IMR-90 (cell line): Measurements from ENCODE around the gene ALPI. TPM values are rescaled to one million over a fixed set of nuclear protein-coding genes. Genes with fewer than 3 reads are reported as not detected.

Experiments used
- ATAC-seq: fragments of 200-7000 bp; cut with Tn5 transposase; 2 replicates; pipeline ENCODE4 v1.9.1; 2020; ENCODE audit warnings: low read depth, mild to moderate bottlenecking, moderate library complexity
- BruUV-seq: library from RNA; stranded (reverse); fragments of 400-500 nt; replicated peaks from 2 replicates; lab custom pipeline; 2021; lab: Mats Ljungman, UMichigan
- CTCF ChIA-PET: fragments of 300-600 bp; formaldehyde crosslinking; extraction: SDS; loops from one replicate; lab custom pipeline; 2021; ENCODE audit warnings: antibody characterized with exemption; lab: Yijun Ruan, JAX
- POLR2A ChIA-PET: fragments of 300-600 bp; sonication (Branson Sonifier 250); formaldehyde crosslinking; loops from one replicate; lab custom pipeline; 2022; ENCODE audit warnings: antibody characterized with exemption; ENCODE audit not compliant: unreplicated experiment; lab: Charles Lee
- DNase-seq: peaks from one replicate; pipeline ENCODE4 v3.0.0; 2013
- H2AFZ ChIP-seq: replicated peaks from 2 replicates; pipeline ENCODE3; 2013; ENCODE audit warnings: low read length, mild to moderate bottlenecking; ENCODE audit not compliant: poor library complexity
- H2AK5ac ChIP-seq: 2 replicates; pipeline ENCODE4 v1.6.1; 2013; ENCODE audit warnings: low read depth, low read length, inconsistent platforms
- H2AK9ac ChIP-seq: replicated peaks from 2 replicates; pipeline ENCODE3; 2013; ENCODE audit warnings: mild to moderate bottlenecking, low read depth, low read length, moderate library complexity; ENCODE audit not compliant: poor library complexity
- H2BK120ac ChIP-seq: 2 replicates; pipeline ENCODE4 v1.6.1; 2013; ENCODE audit warnings: low read depth, low read length, inconsistent platforms
- H2BK15ac ChIP-seq: 3 replicates; pipeline ENCODE4 v1.6.1; 2013; ENCODE audit warnings: low read depth, low read length, inconsistent platforms
- H2BK20ac ChIP-seq: 2 replicates; pipeline ENCODE4 v1.6.1; 2013; ENCODE audit warnings: low read depth, mild to moderate bottlenecking, inconsistent platforms, low read length, moderate library complexity
- H2BK5ac ChIP-seq: 2 replicates; pipeline ENCODE4 v1.6.1; 2013; ENCODE audit warnings: mild to moderate bottlenecking, low read depth, low read length, inconsistent platforms; ENCODE audit not compliant: poor library complexity, severe bottlenecking
- H3K14ac ChIP-seq: replicated peaks from 2 replicates; pipeline ENCODE4 v1.6.1; 2013; ENCODE audit warnings: low read depth, low read length, inconsistent platforms
- H3K18ac ChIP-seq: 2 replicates; pipeline ENCODE4 v1.6.1; 2013; ENCODE audit warnings: low read depth, low read length, control low read depth
- H3K23ac ChIP-seq: 2 replicates; pipeline ENCODE4 v1.6.1; 2013; ENCODE audit warnings: low read depth, low read length, inconsistent platforms
- H3K27ac ChIP-seq: 2 replicates; pipeline ENCODE4 v1.5.1; 2013; ENCODE audit warnings: mild to moderate bottlenecking, control low read depth, low read length; ENCODE audit not compliant: insufficient read depth
- H3K27me3 ChIP-seq: 2 replicates; pipeline ENCODE4 v1.6.1; 2013; ENCODE audit warnings: low read length; ENCODE audit not compliant: control insufficient read depth, insufficient read depth
- H3K36me3 ChIP-seq: 2 replicates; pipeline ENCODE4 v1.6.1; 2013; ENCODE audit warnings: low read length, mixed read lengths; ENCODE audit not compliant: control insufficient read depth, insufficient read depth
- H3K4ac ChIP-seq: 2 replicates; pipeline ENCODE4 v1.6.1; 2013; ENCODE audit warnings: low read depth, low read length, inconsistent platforms
- H3K4me1 ChIP-seq: 2 replicates; pipeline ENCODE4 v1.6.1; 2013; ENCODE audit warnings: low read length, mixed read lengths; ENCODE audit not compliant: control insufficient read depth, insufficient read depth
- H3K4me2 ChIP-seq: 2 replicates; pipeline ENCODE4 v1.6.1; 2013; ENCODE audit warnings: low read depth, mild to moderate bottlenecking, control low read depth, low read length, moderate library complexity
- H3K4me3 ChIP-seq: 2 replicates; pipeline ENCODE4 v1.5.1; 2013; ENCODE audit warnings: low read depth, mild to moderate bottlenecking, control low read depth, low read length, moderate library complexity; ENCODE audit not compliant: insufficient read depth
- H3K56ac ChIP-seq: 2 replicates; pipeline ENCODE4 v1.6.1; 2013; ENCODE audit warnings: low read length, inconsistent platforms; ENCODE audit not compliant: insufficient read depth; ENCODE audit errors: extremely low read depth
- H3K79me1 ChIP-seq, 2 experiments: 2 replicates each; pipeline ENCODE4 v1.6.1; 2013; ENCODE audit warnings: low read length in 2 of 2, inconsistent platforms in 1 of 2, low read depth in 1 of 2
- H3K9ac ChIP-seq: 2 replicates; pipeline ENCODE4 v1.6.1; 2013; ENCODE audit warnings: low read depth, low read length, control low read depth
- H3K9me1 ChIP-seq: 2 replicates; pipeline ENCODE4 v1.6.1; 2013; ENCODE audit warnings: low read length, inconsistent platforms; ENCODE audit not compliant: insufficient read depth
- H3K9me3 ChIP-seq: 2 replicates; pipeline ENCODE4 v1.6.1; 2013; ENCODE audit warnings: low read length; ENCODE audit not compliant: control insufficient read depth, insufficient read depth
- H4K20me1 ChIP-seq: 2 replicates; pipeline ENCODE4 v1.6.1; 2013; ENCODE audit warnings: low read length, inconsistent platforms; ENCODE audit not compliant: insufficient read depth
- H4K5ac ChIP-seq: 2 replicates; pipeline ENCODE4 v1.6.1; 2013; ENCODE audit warnings: mild to moderate bottlenecking, low read depth, low read length, control low read depth
- H4K8ac ChIP-seq, 2 experiments: 2 replicates each; pipeline ENCODE4 v1.6.1; 2013; ENCODE audit warnings: low read depth in 2 of 2, low read length in 2 of 2, control low read depth in 1 of 2, inconsistent platforms in 1 of 2
- H4K91ac ChIP-seq: 2 replicates; pipeline ENCODE4 v1.6.1; 2013; ENCODE audit warnings: low read depth, low read length, inconsistent platforms; ENCODE audit not compliant: insufficient read depth
- BHLHE40 ChIP-seq: fragments of 150-350 bp; IDR thresholded peaks from 2 replicates; pipeline ENCODE4 v1.6.1; 2016; ENCODE audit warnings: mild to moderate bottlenecking, low read depth, low read length
- CEBPB ChIP-seq: IDR thresholded peaks from 2 replicates; pipeline ENCODE4 v1.6.1; 2012; ENCODE audit warnings: low read depth, low read length, improper control_type of control experiment
- CHD1 ChIP-seq: IDR thresholded peaks from 2 replicates; pipeline ENCODE4 v1.6.1; 2012; ENCODE audit warnings: low read depth, low read length, improper control_type of control experiment
- ELK1 ChIP-seq: fragments of 150-350 bp; IDR thresholded peaks from 2 replicates; pipeline ENCODE4 v1.6.1; 2016; ENCODE audit warnings: low read depth, mild to moderate bottlenecking, low read length, moderate library complexity, borderline replicate concordance
- FOS ChIP-seq: fragments of 150-350 bp; IDR thresholded peaks from 2 replicates; pipeline ENCODE4 v1.6.1; 2016; ENCODE audit warnings: low read depth, low read length
- MAFK ChIP-seq: IDR thresholded peaks from 2 replicates; pipeline ENCODE4 v1.6.1; 2012; ENCODE audit warnings: low read depth, low read length, improper control_type of control experiment
- MAZ ChIP-seq: IDR thresholded peaks from 2 replicates; pipeline ENCODE4 v1.6.1; 2012; ENCODE audit warnings: low read depth, mild to moderate bottlenecking, low read length, improper control_type of control experiment, moderate library complexity, borderline replicate concordance
- MXI1 ChIP-seq: IDR thresholded peaks from 2 replicates; pipeline ENCODE4 v1.6.1; 2012; ENCODE audit warnings: low read depth, mild to moderate bottlenecking, low read length, moderate library complexity, borderline replicate concordance
- NFE2L2 ChIP-seq: fragments of 150-350 bp; IDR thresholded peaks from 2 replicates; pipeline ENCODE4 v1.6.1; 2016; ENCODE audit warnings: low read depth, mild to moderate bottlenecking, low read length
- POLR2A ChIP-seq: IDR thresholded peaks from 2 replicates; pipeline ENCODE4 v1.6.1; 2012; ENCODE audit warnings: mild to moderate bottlenecking, low read depth, low read length
- RAD21 ChIP-seq: IDR thresholded peaks from 2 replicates; pipeline ENCODE4 v1.6.1; 2012; ENCODE audit warnings: low read length, improper control_type of control experiment
- RCOR1 ChIP-seq: IDR thresholded peaks from 2 replicates; pipeline ENCODE4 v1.6.1; 2012; ENCODE audit warnings: mild to moderate bottlenecking, low read length, improper control_type of control experiment; ENCODE audit not compliant: insufficient replicate concordance
- RFX5 ChIP-seq: IDR thresholded peaks from 2 replicates; pipeline ENCODE4 v1.8.0; 2012; ENCODE audit warnings: low read depth, mild to moderate bottlenecking, low read length, moderate library complexity
- SMC3 ChIP-seq: fragments of 150-350 bp; IDR thresholded peaks from 2 replicates; pipeline ENCODE4 v1.6.1; 2016; ENCODE audit warnings: low read depth, mild to moderate bottlenecking, antibody characterized with exemption, low read length, moderate library complexity
- WGBS, 2 experiments: methylation state at CpG; one replicate each; pipeline versions ENCODE4 v1.1.5 to v1.1.7; 2013; ENCODE audit warnings: missing lambda C conversion rate in 2 of 2; ENCODE audit not compliant: insufficient read length in 1 of 2; ENCODE audit errors: extremely low coverage in 2 of 2; 5-methylcytosine and 5-hydroxymethylcytosine counted together
- dilution Hi-C: fragments of 300-500 bp; cut with HindIII; formaldehyde crosslinking; loops from one replicate; pipeline ENCODE4 v1.14.3; 2018; ENCODE audit warnings: low sequenced_read_pairs; ENCODE audit not compliant: unreplicated experiment
- in situ Hi-C: fragments of 300-500 bp; cut with MboI; formaldehyde crosslinking; loops from 3 replicates; pipeline ENCODE4 v1.14.3; 2019; ENCODE audit warnings: low sequenced_read_pairs, inconsistent platforms, mixed read lengths
- intact Hi-C: fragments of 100-400 bp; cut with micrococcal nuclease; formaldehyde crosslinking; loops from 2 replicates; pipeline ENCODE4 v1.10.0; 2022
- polyA plus RNA-seq, 3 experiments: library from polyadenylated mRNA; depleted of rRNA; stranded (reverse); fragments of >200 nt; gene quantifications; 2 replicates each; pipeline ENCODE4 v1.2.3, GENCODE V29; 2012; ENCODE audit warnings: low replicate concordance in 1 of 3
- total RNA-seq: library from RNA; depleted of rRNA; stranded (reverse); fragments of >200 nt; gene quantifications from 2 replicates; pipeline ENCODE4 v1.2.3, GENCODE V29; 2012
- TF ChIP-seq, protein P1 (sequence below): fragments of 150-350 bp; IDR thresholded peaks from 2 replicates; pipeline ENCODE4 v1.6.1; 2017; ENCODE audit warnings: mild to moderate bottlenecking, antibody characterized with exemption, low read length, low read depth

Gene ALPI
- total and polyA plus RNA-seq, 2 of the 4 experiments (the other 2 are of a cell fraction), result not detected

DNA sequence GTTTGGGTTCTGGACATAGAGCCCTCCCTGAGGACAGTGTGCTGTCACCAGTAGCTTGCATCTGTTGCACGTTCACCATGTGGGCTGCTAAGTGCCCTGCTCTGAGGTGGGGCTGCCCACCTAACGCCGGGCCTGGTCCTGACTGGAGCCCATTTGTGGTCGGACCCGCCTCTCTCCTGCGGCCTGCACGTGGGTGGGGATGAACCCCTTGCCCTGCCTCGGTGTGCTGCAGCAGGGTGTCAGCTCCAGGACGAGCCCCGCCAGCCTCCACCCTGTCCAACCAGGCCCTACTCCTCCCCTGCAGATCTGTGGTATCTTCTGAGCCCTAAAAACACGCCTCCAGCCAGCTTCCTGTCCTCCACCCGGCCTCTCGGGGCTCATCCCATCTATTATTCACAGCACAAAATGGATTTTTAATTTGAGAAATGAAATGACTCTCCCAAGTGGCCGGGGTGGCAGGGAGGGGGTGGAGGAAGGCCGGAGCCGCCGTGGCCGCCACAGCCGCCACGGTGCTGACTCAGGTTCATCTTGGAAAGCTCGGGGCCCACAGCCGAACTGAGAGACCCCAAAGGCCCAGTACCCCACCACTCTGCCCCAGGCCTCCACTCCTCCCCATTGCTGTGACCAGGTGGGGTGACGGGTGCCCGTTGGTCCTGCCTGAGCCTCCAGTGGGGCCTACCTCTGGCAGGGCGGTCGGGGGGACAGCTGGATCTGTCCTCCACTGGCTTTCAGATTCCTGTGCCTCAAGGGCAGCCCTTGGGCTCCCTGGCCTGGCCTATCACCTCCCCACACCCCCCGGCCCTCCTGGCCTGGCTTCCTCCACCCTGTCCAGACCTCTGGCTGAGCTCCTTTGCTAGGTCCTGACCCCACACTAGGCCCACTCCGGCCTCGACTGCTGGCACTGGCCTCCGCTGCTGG, 34.5 kb downstream of the ALPI start:
- Histone ChIP-seq H2BK120ac (no peak overlapping the region), H3K36me3 (no peaks in the 10 kb centered on the region), H3K4me2 (no peak overlapping the region), H3K79me1 (no peaks in the 10 kb centered on the region), H4K91ac (no peak overlapping the region), H2BK20ac (no peak overlapping the region), H3K9me3 (no peaks in the 10 kb centered on the region), H3K18ac (no peak overlapping the region), H3K23ac (no peak overlapping the region), H2AFZ (peak overlapping the region; percentile 21), H4K20me1 (no peaks in the 10 kb centered on the region; the same call in 1 of the 2 replicates), H3K14ac (no peak overlapping the region), H3K4ac (no peak overlapping the region), H3K9ac (no peak overlapping the region), H2AK9ac (no peak overlapping the region), H3K4me3 (no peak overlapping the region), H3K27ac (no peak overlapping the region), H4K8ac (no peak overlapping the region), H4K5ac (no peak overlapping the region), H3K27me3 (peaks cover 63% of the 10 kb centered on the region), H3K4me1 (no peaks in the 10 kb centered on the region; the same call in 1 of the 2 replicates), H3K9me1 (no peaks in the 10 kb centered on the region), H2BK15ac (no peak overlapping the region), H2BK5ac (no peak overlapping the region), H2AK5ac (no peak overlapping the region), H3K56ac (no peak overlapping the region; the same call in 1 of the 2 replicates)
- no TSS peak for BruUV-seq
- dilution Hi-C loops, result no loop called here
- in situ Hi-C loops, result no loop called here
- 73% methylated on average over 12 of the region's 30 CpGs; no CpG with 5 or more reads in 1 of the 2 experiments for WGBS, 2 experiments
- CTCF ChIA-PET, result no interaction called here
- intact Hi-C loops, result no loop called here
- POLR2A ChIA-PET, result no interaction called here
- DNase-seq, result no peak
- ATAC-seq, result no peak
- TF ChIP-seq MAZ, result no peak
- TF ChIP-seq MXI1, result no peak
- no peak for TF ChIP-seq SMC3
- TF ChIP-seq CEBPB, result no peak
- TF ChIP-seq, protein P1, sequence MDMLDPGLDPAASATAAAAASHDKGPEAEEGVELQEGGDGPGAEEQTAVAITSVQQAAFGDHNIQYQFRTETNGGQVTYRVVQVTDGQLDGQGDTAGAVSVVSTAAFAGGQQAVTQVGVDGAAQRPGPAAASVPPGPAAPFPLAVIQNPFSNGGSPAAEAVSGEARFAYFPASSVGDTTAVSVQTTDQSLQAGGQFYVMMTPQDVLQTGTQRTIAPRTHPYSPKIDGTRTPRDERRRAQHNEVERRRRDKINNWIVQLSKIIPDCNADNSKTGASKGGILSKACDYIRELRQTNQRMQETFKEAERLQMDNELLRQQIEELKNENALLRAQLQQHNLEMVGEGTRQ, result no peak
- TF ChIP-seq POLR2A, result no peak
- TF ChIP-seq RCOR1, result no peak
- no peak for TF ChIP-seq CHD1
- TF ChIP-seq RFX5, result no peak
- TF ChIP-seq MAFK, result no peak
- no peak for TF ChIP-seq NFE2L2
- no peak for TF ChIP-seq FOS
- no peak for TF ChIP-seq ELK1
- TF ChIP-seq BHLHE40, result no peak
- TF ChIP-seq RAD21, result no peak
